Right renal pelvis (tissue), 4 donors: Measurements from ENCODE around the gene FAM193A. TPM values are rescaled to one million over a fixed set of nuclear protein-coding genes. Genes with fewer than 3 reads are reported as not detected.
"Not testable (repeated sequence)": the region's sequence is repeated elsewhere in the genome, so short reads cannot be mapped to it uniquely, and the experiment has no call there.

ENCODE experiments used
- DNase-seq, 4 donors: peaks; one replicate each; pipeline ENCODE4 v3.0.0-alpha.2; 2013; ENCODE audit warnings: low read depth in 4 of 4, low spot score in 3 of 4, missing footprints in 1 of 4
- polyA plus RNA-seq, 4 donors: library from polyadenylated mRNA; unstranded; fragments of 120-200 nt; gene quantifications; one replicate each; pipeline ENCODE4 v1.2.1, GENCODE V29; 2013; ENCODE audit not compliant: insufficient read length in 4 of 4

FAM193A gene
- polyA plus RNA-seq, 4 donors = 24.0 to 28.8 (median 26.8) TPM

DNA sequence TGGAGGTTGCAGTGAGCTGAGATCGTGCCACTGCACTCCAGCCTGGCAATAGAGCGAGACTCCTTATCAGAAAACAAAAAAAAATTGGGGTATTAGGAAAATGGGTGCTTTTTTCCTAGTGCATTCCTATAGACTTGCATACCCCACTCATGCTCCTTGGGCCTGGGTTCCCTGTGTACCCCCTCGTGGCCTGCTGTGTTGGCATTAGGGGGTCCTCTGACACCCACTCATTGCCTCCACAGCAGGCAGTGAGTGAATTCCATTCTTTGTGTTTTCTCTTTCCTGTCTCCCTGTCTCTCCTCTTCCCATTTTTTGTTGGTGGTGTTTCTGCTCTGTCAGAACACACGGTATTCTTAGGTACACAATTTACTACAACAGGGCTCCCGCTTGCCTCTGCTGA is 176.9 kb downstream of the FAM193A start:
- DNase-seq = no peak

DNA sequence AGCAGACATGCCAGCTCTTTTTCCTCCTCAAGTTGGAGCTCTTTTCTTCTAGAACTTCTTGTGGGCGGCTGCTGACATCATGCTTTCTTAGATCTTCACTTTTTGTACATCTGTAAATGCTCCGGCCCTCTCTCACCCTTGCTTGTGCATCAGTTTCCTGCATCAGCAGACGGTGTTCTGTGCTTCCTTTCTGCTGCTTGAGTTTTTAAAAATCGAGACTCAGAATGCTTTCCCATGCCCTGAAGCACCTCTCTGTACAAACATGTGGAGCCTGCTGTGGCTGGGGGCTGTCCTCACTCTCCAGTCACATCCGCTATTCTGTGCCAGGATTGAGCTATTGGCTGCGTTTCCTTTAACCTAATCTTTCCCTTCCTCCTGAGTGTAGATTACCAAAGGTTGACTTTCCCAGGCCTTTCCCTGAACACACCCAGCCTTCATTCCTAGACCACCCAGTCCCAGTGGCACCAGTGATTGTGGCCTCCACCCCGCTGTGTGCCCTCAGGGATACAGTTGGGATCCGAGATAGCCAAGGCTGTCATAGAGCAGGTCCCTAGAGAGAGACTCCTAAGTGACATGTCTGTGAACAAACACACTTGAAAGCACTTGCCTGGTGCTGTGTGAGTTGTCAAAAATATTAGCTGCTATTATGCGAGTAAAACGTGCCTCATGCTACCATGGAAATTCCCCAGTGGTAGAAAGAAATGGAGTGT is 177.8 kb downstream of the FAM193A start:
- DNase-seq = no peak

- DNase-seq = no peak
These were observed 178.5 kb downstream of the FAM193A start for GRCh38 chr4:2714918-2715317.

- no peak for DNase-seq
These were observed 179.0 kb downstream of the FAM193A start for GRCh38 chr4:2715426-2715825.

- DNase-seq = no peak
These were observed 179.8 kb downstream of the FAM193A start for GRCh38 chr4:2716236-2716635.

DNA sequence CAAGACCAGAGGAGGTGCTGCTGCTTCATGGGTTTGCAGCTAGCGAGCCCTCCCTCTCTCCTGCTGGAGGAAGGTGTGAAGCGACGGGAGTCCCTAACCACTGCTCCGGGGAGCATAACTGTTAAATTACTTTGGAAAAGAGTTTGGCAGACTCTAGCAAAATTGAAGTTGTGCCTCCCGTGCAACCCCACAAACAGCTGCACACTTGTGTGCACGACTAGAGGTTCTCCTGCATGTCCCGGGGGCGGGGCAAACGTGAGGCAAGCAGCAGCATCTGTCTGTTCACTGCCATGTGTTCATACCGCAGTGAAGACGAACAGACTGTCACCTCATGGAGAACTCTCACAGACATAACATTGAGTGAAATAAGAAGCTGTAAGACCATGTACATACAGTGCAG is 185.1 kb downstream of the FAM193A start:
- DNase-seq = no peak

DNA sequence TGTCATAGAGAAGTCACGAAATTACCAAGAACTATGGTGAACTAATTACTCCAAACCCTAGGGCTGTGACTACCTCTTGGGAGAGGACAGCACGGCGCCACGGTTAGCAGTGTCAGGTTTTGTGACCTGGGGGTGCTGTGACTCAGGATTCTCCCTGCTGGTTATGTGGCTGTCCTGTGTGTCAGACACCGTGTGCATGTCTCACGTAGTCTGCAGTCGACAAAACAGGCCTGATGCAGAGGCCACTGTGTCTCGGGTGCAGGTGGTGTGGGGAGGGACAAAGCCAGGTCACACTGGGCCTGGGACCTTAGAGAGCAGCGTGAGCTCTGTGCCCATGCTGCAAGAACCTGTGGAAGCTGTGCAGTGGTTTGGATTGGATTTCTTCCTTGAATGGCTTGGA is 185.6 kb downstream of the FAM193A start:
- no peak for DNase-seq

GRCh38 chr4:2723751-2724150 is 187.3 kb downstream of the FAM193A start:
- DNase-seq = no peak

GRCh38 chr4:2725380-2725779 is 188.9 kb downstream of the FAM193A start:
- DNase-seq = no peak

DNA sequence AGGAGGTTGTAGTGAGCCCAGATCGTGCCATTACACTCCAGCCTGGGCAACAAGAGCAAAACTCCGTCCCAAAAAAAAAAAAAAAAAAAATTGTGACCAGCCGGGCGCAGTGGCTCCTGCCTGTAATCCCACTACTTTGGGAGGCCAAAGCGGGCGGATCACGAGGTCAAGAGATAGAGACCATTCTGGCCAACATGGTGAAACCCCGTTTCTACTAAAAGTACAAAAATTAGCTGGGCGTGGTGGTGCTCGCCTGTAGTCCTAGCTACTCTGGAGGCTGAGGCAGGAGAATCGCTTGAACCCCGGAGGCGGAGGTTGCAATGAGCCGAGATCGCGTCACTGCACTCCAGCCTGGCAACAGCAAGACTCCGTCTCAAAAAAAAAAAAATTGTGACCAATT is 190.4 kb downstream of the FAM193A start:
- DNase-seq = not testable (repeated sequence)

- no peak for DNase-seq
These were observed 191.8 kb downstream of the FAM193A start for GRCh38 chr4:2728221-2728620.

DNA sequence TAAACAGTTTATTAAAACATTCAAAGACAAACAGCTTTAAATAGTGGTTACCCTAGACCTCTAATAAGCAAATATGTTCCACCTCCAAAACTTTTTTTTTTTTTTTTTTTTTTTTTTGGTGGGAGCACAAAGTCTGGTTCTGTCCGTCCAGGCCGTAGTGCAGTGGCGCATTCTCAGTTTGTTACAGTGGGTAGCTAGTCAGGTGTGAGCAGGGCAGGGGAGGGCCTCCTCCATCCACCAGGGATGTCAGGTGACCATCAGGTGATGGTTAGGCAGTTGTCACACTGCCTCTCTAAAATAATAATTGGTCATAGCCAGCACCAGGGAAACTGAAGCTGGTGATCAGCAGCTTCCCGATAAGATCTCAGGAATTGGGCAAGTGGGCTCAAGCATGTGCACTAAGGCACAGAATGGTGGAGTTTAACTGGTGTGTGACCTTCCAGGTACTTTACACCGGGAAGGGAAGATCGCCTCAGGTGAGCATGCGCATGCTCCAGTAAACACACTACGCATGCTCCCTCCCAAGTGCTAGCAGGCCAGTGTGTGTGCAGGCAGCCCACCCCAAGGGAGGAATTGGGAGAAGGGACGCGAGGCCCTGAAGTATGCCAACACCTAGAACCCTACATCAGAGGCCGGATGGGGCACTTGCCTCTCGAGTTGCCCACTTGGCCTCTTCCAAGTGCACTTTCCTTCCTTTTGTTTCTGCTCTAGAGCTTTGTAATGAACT is 192.5 kb downstream of the FAM193A start:
- no peak for DNase-seq

DNA sequence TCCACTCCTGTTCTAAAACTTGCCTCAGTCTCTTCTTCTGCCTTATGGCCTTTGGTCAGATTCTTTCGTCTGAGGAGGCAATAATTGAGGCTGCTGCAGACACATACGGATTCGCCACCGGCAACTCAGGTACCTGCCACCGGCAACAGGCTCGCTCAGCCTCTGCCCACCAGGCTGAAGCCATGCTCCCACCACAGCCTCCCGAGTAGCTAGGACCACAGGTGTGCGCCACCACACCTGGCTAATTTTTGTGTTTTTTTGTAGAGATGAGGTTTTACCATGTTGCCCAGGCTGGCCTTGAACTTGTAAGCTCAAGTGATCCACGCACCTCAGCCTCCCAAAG is 193.1 kb downstream of the FAM193A start:
- DNase-seq = no peak

DNA sequence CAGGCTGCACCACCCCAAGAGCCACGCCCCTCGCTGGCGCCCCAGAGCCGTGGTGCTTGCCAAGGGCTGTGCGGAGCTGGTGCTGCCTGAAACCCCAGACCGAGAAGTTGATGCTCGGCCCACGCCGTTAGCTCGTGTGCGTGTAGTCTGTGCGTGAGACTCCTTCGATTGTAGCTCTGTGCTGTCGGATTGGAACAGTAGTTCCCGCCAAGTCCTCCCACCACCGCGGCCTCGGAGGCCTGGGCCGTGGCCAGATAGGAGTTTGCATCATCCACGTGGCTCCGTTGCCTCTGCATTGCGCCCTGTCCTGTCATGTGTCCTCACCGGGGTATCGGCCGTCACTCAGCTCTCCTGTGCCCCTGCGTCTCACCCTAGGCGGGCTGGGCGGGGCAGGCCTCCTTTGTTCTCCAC is 195.5 kb downstream of the FAM193A start:
- DNase-seq = no peak

- no peak for DNase-seq
These were observed 196.1 kb downstream of the FAM193A start for GRCh38 chr4:2732526-2732925.

GRCh38 chr4:2733001-2733843 is 196.8 kb downstream of the FAM193A start:
- no peak for DNase-seq

DNA sequence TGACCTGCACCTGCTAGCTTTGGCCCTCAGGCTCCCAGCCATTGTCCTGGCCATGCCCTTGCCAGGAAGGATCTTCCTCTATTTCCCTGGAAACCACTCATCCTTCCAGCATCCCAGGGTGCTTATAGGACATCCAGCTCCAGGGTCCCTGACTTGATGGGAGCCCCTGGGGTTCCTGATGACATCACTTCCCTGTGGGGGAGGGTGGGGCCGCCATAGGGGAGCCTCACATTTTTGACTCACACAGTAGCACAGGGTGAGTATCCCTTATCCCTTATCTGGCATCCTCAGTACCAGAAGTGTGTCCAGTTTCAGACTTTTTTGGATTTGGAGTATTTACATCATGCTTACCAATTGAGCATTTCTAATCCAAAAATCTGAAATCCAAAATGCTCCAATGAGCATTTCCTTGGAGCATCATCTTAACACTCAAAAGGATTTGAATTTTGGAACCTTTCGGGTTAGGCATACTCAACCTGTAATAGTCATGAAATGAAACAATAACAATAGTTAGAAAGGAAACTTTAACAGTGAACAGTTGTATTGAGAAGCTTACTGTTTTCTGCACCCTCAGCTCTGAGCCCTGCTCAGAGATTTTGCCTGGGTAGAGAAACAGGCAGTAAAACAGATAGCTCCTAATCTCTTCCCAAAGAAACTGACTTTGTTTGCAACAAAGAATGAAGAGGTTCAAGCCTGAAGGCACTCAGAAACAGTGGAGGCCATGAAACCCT is 197.6 kb downstream of the FAM193A start:
- DNase-seq = no peak

GRCh38 chr4:2734612-2735011 is 198.2 kb downstream of the FAM193A start:
- no peak for DNase-seq

- DNase-seq = no peak
These were observed 199.4 kb downstream of the FAM193A start for GRCh38 chr4:2735869-2736268.

DNA sequence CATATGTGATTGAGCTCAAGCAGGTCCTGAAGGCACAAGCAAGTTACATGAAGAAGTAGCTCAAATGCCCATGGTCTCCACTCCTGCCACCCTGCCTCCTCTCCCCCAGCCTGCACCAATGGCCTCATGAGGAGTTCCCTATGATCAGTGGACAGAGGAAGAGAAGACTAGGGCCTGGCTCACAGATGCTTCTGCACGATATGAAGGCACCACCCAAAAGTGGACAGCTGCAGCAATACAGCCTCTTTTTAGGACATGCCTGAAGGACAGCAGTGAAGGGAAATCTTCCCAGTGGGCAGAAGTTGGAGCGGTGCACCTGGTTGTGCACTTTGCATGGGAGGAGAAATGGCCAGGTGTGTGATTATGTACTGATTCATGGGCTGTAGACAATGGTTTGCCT is 201.8 kb downstream of the FAM193A start:
- DNase-seq = not testable (repeated sequence)

DNA sequence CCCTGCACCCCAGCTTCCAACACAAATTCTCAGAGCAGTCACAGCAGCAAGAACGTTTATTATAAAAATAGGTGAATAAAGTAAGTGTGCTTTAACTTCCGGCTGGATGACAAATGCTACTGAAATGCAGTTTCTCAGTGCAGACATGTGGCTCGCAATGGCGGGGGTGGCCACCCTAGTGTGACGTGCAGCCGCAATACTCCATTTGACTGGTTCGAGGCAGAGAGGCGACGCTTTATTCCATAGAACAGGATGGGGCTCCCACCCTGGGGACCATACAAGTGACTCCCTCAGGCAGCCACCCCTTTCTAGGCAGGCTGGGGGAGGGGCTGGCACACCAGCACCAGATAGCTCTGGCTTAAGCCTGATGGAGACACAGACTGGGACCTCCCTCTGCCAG is 205.2 kb downstream of the FAM193A start:
- DNase-seq = no peak
